Epithelial cell of prostate (primary cell): Measurements from ENCODE around the gene GRIN2D.
A peak's percentile ranks its signal among the peaks of the same experiment; 100 is the strongest.

ENCODE experiments used
- DNase-seq: peaks from one replicate; pipeline ENCODE4 v3.0.0-alpha.2; 2011; ENCODE audit warnings: low read depth, low spot score
- H3K27ac ChIP-seq: fragments of 450-650 bp; 2 replicates; pipeline ENCODE4 v1.5.1; 2017; ENCODE audit warnings: mild to moderate bottlenecking

GRIN2D gene

GRCh38 chr19:48396016-48396823 is 2.8 kb downstream of the GRIN2D start:
- no peak for DNase-seq
- no peak overlapping the region for H3K27ac ChIP-seq

- no peak for DNase-seq
- no peak overlapping the region for H3K27ac ChIP-seq
These were observed 3.3 kb downstream of the GRIN2D start for GRCh38 chr19:48396824-48397176.

- H3K27ac ChIP-seq: peak overlapping the region; percentile 49
- no peak for DNase-seq
These were observed 4.0 kb downstream of the GRIN2D start for GRCh38 chr19:48397263-48398101.

GRCh38 chr19:48398102-48398374 is 4.6 kb downstream of the GRIN2D start:
- no peak for DNase-seq
- H3K27ac ChIP-seq: peak overlapping the region; percentile 49

GRCh38 chr19:48398375-48399235 is 5.1 kb downstream of the GRIN2D start:
- peak overlapping the region; percentile 49 for H3K27ac ChIP-seq
- no peak for DNase-seq

DNA sequence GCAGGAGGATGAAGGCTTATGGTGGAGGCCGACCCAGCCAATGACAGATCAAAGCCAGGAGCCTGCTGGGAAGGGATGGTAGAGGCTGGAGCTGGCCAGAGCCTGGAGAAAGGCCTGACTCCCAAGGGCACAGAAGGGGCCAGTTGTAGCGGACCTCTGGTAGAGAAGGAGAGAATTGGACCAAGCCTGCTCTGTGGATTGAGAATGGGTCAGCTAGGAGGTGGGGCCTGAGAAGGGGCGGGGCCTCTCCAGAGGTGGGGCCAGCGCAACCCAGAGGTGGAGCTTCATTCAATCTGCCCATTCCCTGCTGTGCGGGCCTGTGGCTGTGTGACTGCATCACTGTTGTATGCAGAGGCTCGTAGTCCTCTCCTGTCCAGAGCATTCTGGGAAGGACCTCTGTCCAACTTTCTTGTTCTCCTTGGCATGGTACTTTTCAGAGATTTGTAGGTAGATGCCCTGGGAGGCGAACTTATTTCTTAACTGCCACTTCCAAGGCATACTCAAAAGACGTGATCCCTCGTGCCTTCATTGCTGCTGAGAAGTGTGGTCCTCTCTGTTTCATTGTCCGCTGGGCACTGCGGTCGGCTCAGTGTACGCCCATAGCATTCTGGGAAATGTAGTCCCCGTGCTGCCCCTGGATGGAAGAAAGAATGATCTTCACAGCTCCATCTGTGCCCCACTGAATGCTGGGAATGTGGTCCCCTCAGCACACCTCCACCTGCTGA is 6.7 kb downstream of the GRIN2D start:
- no peak for DNase-seq
- peak overlapping the region; percentile 23 for H3K27ac ChIP-seq

- no peak overlapping the region for H3K27ac ChIP-seq
- DNase-seq: no peak
These were observed 7.8 kb downstream of the GRIN2D start for GRCh38 chr19:48401287-48401686.

GRCh38 chr19:48403606-48404005 is 10.1 kb downstream of the GRIN2D start:
- H3K27ac ChIP-seq: no peak overlapping the region
- DNase-seq: no peak

DNA sequence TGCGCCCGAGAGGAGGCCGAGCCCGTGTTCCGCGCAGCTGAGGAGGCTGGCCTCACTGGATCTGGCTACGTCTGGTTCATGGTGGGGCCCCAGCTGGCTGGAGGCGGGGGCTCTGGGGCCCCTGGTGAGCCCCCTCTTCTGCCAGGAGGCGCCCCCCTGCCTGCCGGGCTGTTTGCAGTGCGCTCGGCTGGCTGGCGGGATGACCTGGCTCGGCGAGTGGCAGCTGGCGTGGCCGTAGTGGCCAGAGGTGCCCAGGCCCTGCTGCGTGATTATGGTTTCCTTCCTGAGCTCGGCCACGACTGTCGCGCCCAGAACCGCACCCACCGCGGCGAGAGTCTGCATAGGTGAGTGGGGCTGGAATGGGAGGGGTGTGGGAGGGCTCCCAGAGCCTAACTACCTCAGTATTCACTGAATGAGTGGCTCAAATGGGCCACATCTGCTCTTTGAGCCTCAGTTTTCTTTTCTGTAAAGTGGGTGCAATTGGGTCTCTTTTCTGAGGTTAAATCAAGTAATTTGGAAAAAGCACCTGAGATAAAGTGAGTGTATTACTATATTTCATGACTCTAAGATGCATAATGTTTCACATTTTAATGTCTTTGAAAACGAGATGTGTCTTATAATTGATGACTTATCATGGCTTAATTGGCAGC is 11.7 kb downstream of the GRIN2D start:
- no peak for DNase-seq
- peak overlapping the region; percentile 30 for H3K27ac ChIP-seq

DNA sequence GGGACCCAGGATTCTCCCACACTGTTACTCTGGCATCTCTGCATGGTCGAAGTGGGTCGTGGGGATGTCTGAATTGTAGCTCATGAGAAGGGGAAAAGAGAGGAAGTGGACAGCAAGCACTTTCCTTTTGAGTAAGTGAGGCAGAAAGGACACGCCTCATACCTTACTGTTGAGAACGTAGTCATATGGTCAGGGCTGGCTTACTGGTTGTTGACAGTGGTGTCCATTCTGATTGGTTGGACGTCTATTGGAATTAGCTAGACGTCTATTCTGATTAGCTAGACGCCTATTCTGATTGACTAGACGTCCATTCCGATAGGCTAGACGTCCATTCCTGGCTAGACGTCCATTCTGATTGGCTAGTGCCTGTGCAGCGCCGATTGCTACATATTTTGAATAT is 12.4 kb downstream of the GRIN2D start:
- peak; percentile 33 for DNase-seq
- peak overlapping the region; percentile 30 for H3K27ac ChIP-seq

GRCh38 chr19:48413879-48414587 is 20.6 kb downstream of the GRIN2D start:
- DNase-seq: no peak
- H3K27ac ChIP-seq: no peak overlapping the region

GRCh38 chr19:48415395-48415794 is 21.9 kb downstream of the GRIN2D start:
- no peak overlapping the region for H3K27ac ChIP-seq
- no peak for DNase-seq

DNA sequence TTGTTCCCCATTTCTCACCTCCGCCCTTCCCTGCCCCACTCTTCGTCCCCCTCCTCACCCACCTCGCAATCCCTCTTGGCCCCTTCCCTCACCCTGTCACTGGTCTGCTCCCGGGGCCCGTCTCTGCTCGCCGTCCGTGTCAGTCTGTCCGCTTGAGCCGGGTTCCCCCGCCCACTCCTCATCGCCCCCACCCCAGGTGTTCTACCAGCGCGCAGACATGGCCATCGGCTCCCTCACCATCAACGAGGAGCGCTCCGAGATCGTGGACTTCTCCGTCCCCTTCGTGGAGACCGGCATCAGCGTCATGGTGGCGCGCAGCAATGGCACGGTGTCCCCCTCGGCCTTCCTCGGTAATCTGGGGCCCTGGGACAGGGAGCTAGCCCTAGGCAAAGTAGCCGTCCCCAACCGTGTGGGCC is 22.3 kb downstream of the GRIN2D start:
- no peak for DNase-seq
- no peak overlapping the region for H3K27ac ChIP-seq

DNA sequence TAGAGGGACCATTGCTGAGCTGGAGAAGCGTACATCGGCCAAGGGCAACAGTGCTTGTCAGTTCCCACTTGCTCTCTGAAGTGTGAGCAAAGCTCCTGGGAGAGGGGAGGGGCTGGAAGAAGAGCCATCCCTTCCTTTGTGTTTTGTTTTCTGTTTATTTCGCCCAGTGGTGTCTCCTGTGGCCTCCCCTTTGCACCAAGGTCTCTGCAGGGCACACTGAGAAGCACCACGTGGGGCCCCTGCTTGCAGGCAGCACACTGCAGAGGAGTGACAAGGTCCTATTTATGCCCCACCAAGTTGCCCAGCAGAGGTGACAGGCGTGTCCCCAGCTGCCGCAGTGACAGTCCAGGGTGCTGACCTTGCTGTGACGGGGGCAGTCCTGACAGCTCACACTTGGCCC is 24.0 kb downstream of the GRIN2D start:
- H3K27ac ChIP-seq: no peak overlapping the region
- no peak for DNase-seq

DNA sequence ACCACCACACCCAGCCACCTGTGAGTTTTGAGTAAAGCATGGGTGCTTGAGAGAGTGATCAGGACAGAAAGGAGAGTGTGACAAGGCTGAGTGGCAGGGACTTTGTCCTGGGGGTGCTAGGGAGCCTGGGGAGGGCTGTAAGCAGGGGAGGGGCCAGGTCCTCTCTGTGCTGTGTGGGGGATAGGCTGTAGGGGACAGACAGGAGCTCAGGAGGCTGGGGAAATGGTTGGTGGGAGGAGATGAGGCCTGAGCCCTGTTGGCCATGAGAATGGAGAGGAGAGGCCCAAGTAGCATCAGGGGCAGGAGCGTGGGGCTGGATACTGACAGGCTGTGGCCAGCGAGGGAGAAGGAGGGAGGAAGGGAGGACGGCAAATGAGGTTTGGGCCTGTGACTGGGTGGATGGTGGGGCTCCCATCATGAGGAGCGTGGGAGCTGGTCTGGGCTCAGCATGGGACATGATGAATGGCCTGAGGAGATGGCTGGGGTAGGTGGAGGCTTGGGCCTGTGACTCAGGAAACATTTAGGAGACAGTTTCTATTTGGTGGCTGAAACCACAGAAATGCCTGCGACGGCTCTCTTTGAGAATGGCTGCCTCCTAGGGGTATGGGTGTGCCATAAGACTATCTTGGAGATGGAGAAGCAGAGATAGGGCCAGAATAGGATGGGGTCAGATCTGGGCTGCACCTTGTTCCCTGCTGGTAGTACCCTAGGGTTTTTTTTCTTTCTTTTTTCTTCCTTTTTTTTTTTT is 25.0 kb downstream of the GRIN2D start:
- no peak overlapping the region for H3K27ac ChIP-seq
- no peak for DNase-seq

GRCh38 chr19:48419158-48419920 is 25.9 kb downstream of the GRIN2D start:
- no peak for DNase-seq
- no peak overlapping the region for H3K27ac ChIP-seq

DNA sequence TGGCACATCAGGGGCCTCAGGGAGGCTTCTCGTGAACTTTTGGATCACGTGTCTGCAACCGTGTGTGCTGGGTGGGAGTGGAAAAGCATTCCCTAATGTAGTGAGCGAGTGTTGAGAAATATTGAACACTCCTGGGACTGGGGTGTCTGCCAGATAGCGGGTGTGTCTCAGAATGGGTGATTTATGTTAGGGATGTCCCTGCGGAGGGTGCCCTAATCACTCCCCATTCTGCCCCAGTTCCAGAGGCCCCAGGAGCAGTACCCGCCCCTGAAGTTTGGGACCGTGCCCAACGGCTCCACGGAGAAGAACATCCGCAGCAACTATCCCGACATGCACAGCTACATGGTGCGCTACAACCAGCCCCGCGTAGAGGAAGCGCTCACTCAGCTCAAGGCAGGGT is 28.1 kb downstream of the GRIN2D start:
- DNase-seq: no peak

More for the DNA sequence above, 28.1 kb downstream of the GRIN2D start:
- H3K27ac ChIP-seq: no peak overlapping the region
